Ovary (tissue), 3 donors: ENCODE measurements around the gene BLID.

Experiments
- CTCF ChIP-seq, 3 donors: fragments of 450-650 bp in 2 of 3; fragments of 200-600 bp in 1 of 3; IDR thresholded peaks; one replicate each; pipeline versions ENCODE4 v1.5.1 to v1.8.0; 2016 to 2022; ENCODE audit warnings: antibody characterized with exemption in 3 of 3, mild to moderate bottlenecking in 1 of 3
- EP300 ChIP-seq: sonication (generic); formaldehyde crosslinking; IDR thresholded peaks from one replicate; pipeline ENCODE4 v1.6.1; 2017; ENCODE audit warnings: antibody characterized with exemption
- donor health status: DM: no; HTN: no; CAD: no.

GRCh38 chr11:122108192-122108799, 7.7 kb downstream of the BLID start:
- TF ChIP-seq CTCF (IDR thresholded peaks at IDR 0.05) (peak; percentile 11 to 41 (median 32)), EP300 (no peak)
